Spleen (tissue), 11 donors: ENCODE data around the gene RPL32. TPM values are rescaled to one million over a fixed set of nuclear protein-coding genes. Genes with fewer than 3 reads are reported as not detected.
"Not testable (repeated sequence)": the region's sequence is repeated elsewhere in the genome, so short reads cannot be mapped to it uniquely, and the experiment has no call there.

ENCODE experiments used
- DNase-seq: peaks from one replicate; pipeline ENCODE4 v3.0.0-alpha.2; 2020
- H3K27ac ChIP-seq, 8 donors: fragments of 200-600 bp; sonication (generic) in 7 of 8; 1 replicate in 4 of 8; 2 replicates in 4 of 8; pipeline versions ENCODE4 v1.5.0 to v1.8.0; 2016 to 2021; ENCODE audit warnings: inconsistent platforms in 4 of 8, mild to moderate bottlenecking in 4 of 8, moderate library complexity in 1 of 8
- H3K27me3 ChIP-seq, 7 donors: fragments of 200-600 bp; sonication (generic) in 6 of 7; replicated peaks in 1 of 7; 1 replicate in 4 of 7; 2 replicates in 3 of 7; pipeline versions ENCODE4 v1.5.0 to v1.8.0; 2016 to 2021; ENCODE audit warnings: inconsistent platforms in 3 of 7, mild to moderate bottlenecking in 1 of 7
- H3K36me3 ChIP-seq, 6 donors: fragments of 200-600 bp; sonication (generic) in 5 of 6; 1 replicate in 4 of 6; 2 replicates in 2 of 6; pipeline versions ENCODE4 v1.5.0 to v1.8.0; 2016 to 2021; ENCODE audit warnings: inconsistent platforms in 2 of 6
- H3K4me1 ChIP-seq, 6 donors: fragments of 200-600 bp; sonication (generic) in 5 of 6; 1 replicate in 3 of 6; 2 replicates in 3 of 6; pipeline versions ENCODE4 v1.5.0 to v1.8.0; 2016 to 2021; ENCODE audit warnings: inconsistent platforms in 3 of 6
- H3K4me3 ChIP-seq, 8 donors: fragments of 200-600 bp; sonication (generic) in 7 of 8; 1 replicate in 4 of 8; 2 replicates in 4 of 8; pipeline versions ENCODE4 v1.5.0 to v1.8.0; 2016 to 2021; ENCODE audit warnings: inconsistent platforms in 4 of 8, mild to moderate bottlenecking in 4 of 8, moderate library complexity in 2 of 8
- H3K9me3 ChIP-seq, 8 donors: fragments of 200-600 bp; sonication (generic) in 7 of 8; 1 replicate in 4 of 8; 2 replicates in 4 of 8; pipeline versions ENCODE4 v1.5.0 to v1.8.0; 2016 to 2021; ENCODE audit warnings: inconsistent platforms in 4 of 8
- CTCF ChIP-seq, 11 experiments: fragments of 200-600 bp in 7 of 11; fragments of 450-650 bp in 4 of 11; sonication (generic) in 4 of 11; IDR thresholded peaks in 8 of 11; conservative IDR thresholded peaks in 3 of 11; 1 replicate in 7 of 11; 2 replicates in 4 of 11; pipeline versions ENCODE4 v1.4.0 to v1.8.0; 2016 to 2021; ENCODE audit warnings: antibody characterized with exemption in 11 of 11, inconsistent platforms in 4 of 11, mild to moderate bottlenecking in 1 of 11
- POLR2A ChIP-seq, 3 donors: fragments of 450-650 bp; IDR thresholded peaks; one replicate each; pipeline ENCODE4 v1.5.1; 2017; ENCODE audit warnings: antibody characterized with exemption in 3 of 3, mild to moderate bottlenecking in 1 of 3
- POLR2AphosphoS5 ChIP-seq, 3 donors: sonication (generic); formaldehyde crosslinking; IDR thresholded peaks; one replicate each; pipeline ENCODE4 v1.5.1; 2017; ENCODE audit warnings: antibody characterized with exemption in 3 of 3
- WGBS, 5 donors: extraction: QIAGEN DNeasy Blood & Tissue Kit in 3 of 5; methylation state at CpG; one replicate each; pipeline versions ENCODE4 v1.1.5 to v1.1.7; 2013 to 2018; 5-methylcytosine and 5-hydroxymethylcytosine counted together
- intact Hi-C: fragments of 100-400 bp; cut with DNase I; formaldehyde crosslinking; loops from one replicate; pipeline ENCODE4 v1.15.0; 2023; ENCODE audit warnings: low total_unique reads
- polyA plus RNA-seq, 3 donors: library from polyadenylated mRNA; stranded (reverse); fragments of 200-250 nt; gene quantifications; one replicate each; pipeline ENCODE4 v1.2.1, GENCODE V29; 2013
- small RNA-seq, 4 donors: library from RNA; depleted of rRNA; stranded (forward); fragments of <200 nt; gene quantifications; one replicate each; pipeline ENCODE3, GENCODE V24; 2016
- total RNA-seq, 7 donors: library from RNA; depleted of rRNA in 3 of 7; stranded (reverse); fragments of >200 nt in 3 of 7; fragmentation: NEBNext Ultra II Directional in 4 of 7; extraction: Animal tissue kit (Norgen Biotek cat#: 25700) in 4 of 7; gene quantifications; one replicate each; pipeline versions ENCODE4 v1.1.0 to v1.2.1, GENCODE V29; 2016 to 2021
- donor health status: healthy with polysubstance abuse.
- donor health status: DM: no; HTN: no; CAD: no; lungs with moderate emphysema.
- donor health status: DM: no; HTN: no; CAD: no.
- donor health status: Bipolar disorder and iron deficiency.
- donor health status: healthy.
- donor health status: DM: no; HTN: no; CAD: no.
- donor health status: DM: yes; HTN: yes; CAD: no.

RPL32 gene
- total and polyA plus RNA-seq, 10 donors = 911 to 6,164 (median 1,572) TPM

GRCh38 chr3:12791430-12791829, 49.9 kb downstream of the RPL32 start:
- Histone ChIP-seq H3K27me3 (peaks cover 0 to 9% (median 5%) of the 10 kb centered on the region in 7 donors), H3K4me3 (no peak overlapping the region), H3K4me1 (peaks cover 0 to 8% (median 5%) of the 10 kb centered on the region in 6 donors), H3K9me3 (no peaks in the 10 kb centered on the region), H3K36me3 (no peaks in the 10 kb centered on the region), H3K27ac (no peak overlapping the region)
- no peak for TF ChIP-seq POLR2AphosphoS5 (IDR thresholded peaks at IDR 0.05)
- TF ChIP-seq POLR2A (IDR thresholded peaks at IDR 0.05) = no peak
- TF ChIP-seq CTCF (IDR thresholded peaks at IDR 0.05 in 8 of 11, conservative IDR thresholded peaks at IDR 0.05 in 3 of 11) = no peak
- DNase-seq = no peak
- intact Hi-C loops = no loop called here
- WGBS, 5 donors = 77 to 96% (median 88%) methylated on average over 1 of the region's 1 CpG

- 81 to 85% (median 83%) methylated on average over 23 of the region's 23 CpGs for WGBS, 5 donors
- DNase-seq = peak; percentile 54
- H3K27ac ChIP-seq, H3K4me1 ChIP-seq, H3K36me3 ChIP-seq, H3K9me3 ChIP-seq, intact Hi-C loops, H3K4me3 ChIP-seq, H3K27me3 ChIP-seq: not testable (repeated sequence)
These were observed 53.2 kb downstream of the RPL32 start for GRCh38 chr3:12787967-12788690.

- H3K27me3 ChIP-seq, H3K27ac ChIP-seq, H3K36me3 ChIP-seq, H3K4me3 ChIP-seq, H3K9me3 ChIP-seq, H3K4me1 ChIP-seq, intact Hi-C loops: not testable (repeated sequence)
- peak; percentile 82 for DNase-seq
- WGBS, 5 donors = 19 to 64% (median 46%) methylated on average over 7 to 9 of the region's 9 CpGs
- TF ChIP-seq CTCF (IDR thresholded peaks at IDR 0.05 in 8 of 11, conservative IDR thresholded peaks at IDR 0.05 in 3 of 11) = peak in 6 of 11 experiments; percentile 19 to 67 (median 48)
These were observed 54.0 kb downstream of the RPL32 start for GRCh38 chr3:12787346-12787745.

- intact Hi-C loops = no loop called here
- 58 to 75% (median 62%) methylated on average over 4 of the region's 4 CpGs for WGBS, 5 donors
- DNase-seq = no peak
- Histone ChIP-seq H3K4me1 (no peaks in the 10 kb centered on the region), H3K9me3 (no peaks in the 10 kb centered on the region), H3K27ac (no peak overlapping the region), H3K4me3 (no peak overlapping the region), H3K36me3 (no peaks in the 10 kb centered on the region), H3K27me3 (peaks cover 0 to 8% (median 0%) of the 10 kb centered on the region in 7 donors)
- TF ChIP-seq POLR2AphosphoS5 (IDR thresholded peaks at IDR 0.05) (no peak), CTCF (IDR thresholded peaks at IDR 0.05 in 8 of 11, conservative IDR thresholded peaks at IDR 0.05 in 3 of 11) (no peak), POLR2A (IDR thresholded peaks at IDR 0.05) (no peak)
These were observed 56.3 kb downstream of the RPL32 start for GRCh38 chr3:12785096-12785495.

Small RNAs within 50 kb of the gene (small RNA-seq; reads per million reads assigned to genes)
- 0 reads per million in 4 donors for gene AC034198.1

Other genes starting within 250 kb of the RPL32 start
- 100 to 1,000 TPM in 6 of 7 donors, 10 to 100 TPM in 1; 92.2 to 153 (median 115) TPM for gene RAF1, start 177.4 kb downstream of the RPL32 start, total RNA-seq
- 10 to 100 TPM; 31.6 to 51.3 (median 43.5) TPM for gene RAF1, start 177.4 kb downstream of the RPL32 start, polyA plus RNA-seq
- gene TMEM40, start 82.3 kb downstream of the RPL32 start, total RNA-seq = 1 to 10 TPM in 5 of 7 donors, under 1 TPM in 2; 0.56 to 3.8 (median 2.4) TPM
- 1 to 10 TPM in 1 of 3 donors, under 1 TPM in 2; 0.29 to 1.6 (median 0.59) TPM for gene TMEM40, start 82.3 kb downstream of the RPL32 start, polyA plus RNA-seq
- 10 to 100 TPM in 1 of 7 donors, 1 to 10 TPM in 6; 4.0 to 12.2 (median 8.0) TPM for gene CAND2, start 44.9 kb downstream of the RPL32 start, total RNA-seq
- gene CAND2, start 44.9 kb downstream of the RPL32 start, polyA plus RNA-seq = 1 to 10 TPM in 1 of 3 donors, under 1 TPM in 2; 0.78 to 2.6 (median 0.88) TPM
- gene IQSEC1, start 231.9 kb upstream of the RPL32 start, total RNA-seq = 100 to 1,000 TPM; 107 to 170 (median 123) TPM
- gene IQSEC1, start 231.9 kb upstream of the RPL32 start, polyA plus RNA-seq = 10 to 100 TPM; 23.0 to 39.1 (median 38.7) TPM